Activated CD4-positive, alpha-beta memory T cell treated with anti-CD3 and anti-CD28 coated beads for 36 hours (primary cell): Measurements from ENCODE around the gene CIDEA. TPM values are rescaled to one million over a fixed set of nuclear protein-coding genes. Genes with fewer than 3 reads are reported as not detected.

Source experiments
- CTCF ChIA-PET: fragments of 350-600 bp; sonication (Branson Sonifier 250); formaldehyde crosslinking; loops from one replicate; lab custom pipeline; 2021; ENCODE audit warnings: antibody characterized with exemption, inconsistent platforms; lab: Charles Lee
- POLR2A ChIA-PET: fragments of 350-600 bp; sonication (Branson Sonifier 250); formaldehyde crosslinking; loops from one replicate; lab custom pipeline; 2021; ENCODE audit warnings: antibody characterized with exemption; lab: Charles Lee
- DNase-seq: peaks from one replicate; pipeline ENCODE4 v3.0.0-alpha.2; 2020
- H3K27ac Mint-ChIP-seq: one replicate; pipeline ENCODE4 v1.8.0; 2021; ENCODE audit warnings: mixed read lengths
- H3K27me3 Mint-ChIP-seq: one replicate; pipeline ENCODE4 v1.8.0; 2021; ENCODE audit warnings: mixed read lengths
- H3K36me3 Mint-ChIP-seq: one replicate; pipeline ENCODE4 v1.8.0; 2021; ENCODE audit warnings: mixed read lengths
- H3K4me1 Mint-ChIP-seq: one replicate; pipeline ENCODE4 v1.8.0; 2021; ENCODE audit warnings: low read depth, mixed read lengths
- H3K4me3 Mint-ChIP-seq: one replicate; pipeline ENCODE4 v1.8.0; 2021; ENCODE audit warnings: mild to moderate bottlenecking, mixed read lengths
- H3K9me3 Mint-ChIP-seq: one replicate; pipeline ENCODE4 v1.8.0; 2021; ENCODE audit warnings: mixed read lengths
- intact Hi-C: fragments of 100-400 bp; cut with micrococcal nuclease; formaldehyde crosslinking; loops from one replicate; pipeline ENCODE4 v1.15.1; 2023
- total RNA-seq, 2 experiments: library from RNA; stranded (reverse); gene quantifications; one replicate each; pipeline ENCODE4 v1.2.3, GENCODE V29; 2021

The CIDEA gene
- total RNA-seq, 2 experiments from 2014 or later: not detected

DNA sequence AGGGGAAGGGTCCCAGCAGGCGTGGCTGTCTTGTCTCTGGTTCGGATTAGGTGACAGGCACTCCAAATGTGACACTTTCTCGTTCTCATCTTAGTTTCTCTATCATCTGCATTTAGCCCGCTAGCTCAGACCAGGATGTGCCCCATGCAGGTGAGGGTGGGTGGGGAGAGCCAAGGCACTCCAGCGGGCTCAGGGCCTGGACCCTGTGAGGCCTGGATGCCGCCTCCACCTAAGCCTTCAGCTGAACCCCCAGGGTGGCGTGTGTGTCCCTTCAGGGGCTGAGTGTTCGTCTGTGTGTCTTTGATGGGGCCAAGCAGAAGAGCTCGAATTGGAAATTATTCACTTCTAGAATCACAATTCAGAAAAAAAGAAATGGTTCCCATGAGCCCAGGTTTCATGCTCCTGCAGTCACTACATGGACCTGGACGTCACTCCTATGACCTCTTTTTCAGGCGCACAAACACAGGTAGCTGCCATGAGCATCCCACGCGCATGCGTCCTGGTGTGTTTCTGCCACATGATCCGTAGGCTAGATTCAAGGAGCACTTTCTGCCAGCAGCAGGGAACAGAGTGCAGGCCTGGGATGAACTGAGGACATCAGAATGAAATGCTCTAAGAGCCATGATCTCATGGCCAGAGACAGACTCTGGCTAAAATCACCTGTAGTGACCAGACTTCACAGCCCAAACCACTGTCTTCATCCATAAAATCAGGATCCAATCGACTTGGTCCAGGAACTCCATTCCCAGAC is 25.8 kb downstream of the CIDEA start:
- intact Hi-C loops: no loop called here
- no peak for DNase-seq
- POLR2A ChIA-PET: no interaction called here
- H3K4me3 Mint-ChIP-seq: no peak overlapping the region
- H3K36me3 Mint-ChIP-seq: no peaks in the 10 kb centered on the region
- CTCF ChIA-PET: interaction anchor here (1.6 kb wide), 1 partner anchor 14 kb away, joined by 3 read pairs; no protein-coding TSS in a partner anchor
- no peak overlapping the region for H3K27ac Mint-ChIP-seq
- no peaks in the 10 kb centered on the region for H3K4me1 Mint-ChIP-seq
- H3K9me3 Mint-ChIP-seq: no peaks in the 10 kb centered on the region
- peaks cover 11% of the 10 kb centered on the region for H3K27me3 Mint-ChIP-seq

GRCh38 chr18:12281861-12282260 is 27.7 kb downstream of the CIDEA start:
- Mint-ChIP-seq H3K27ac (no peak overlapping the region), H3K27me3 (peaks cover 16% of the 10 kb centered on the region), H3K36me3 (no peaks in the 10 kb centered on the region), H3K4me1 (no peaks in the 10 kb centered on the region), H3K9me3 (no peaks in the 10 kb centered on the region), H3K4me3 (no peak overlapping the region)
- ChIA-PET POLR2A (no interaction called here), CTCF (interaction anchor here (4.7 kb wide), 1 partner anchor 10 kb away, joined by 25 read pairs; no protein-coding TSS in a partner anchor)
- intact Hi-C loops: no loop called here
- DNase-seq: no peak

- CTCF ChIA-PET: interaction anchor here (4.7 kb wide), 1 partner anchor 11 kb away, joined by 25 read pairs; no protein-coding TSS in a partner anchor
- no peaks in the 10 kb centered on the region for H3K36me3 Mint-ChIP-seq
- H3K9me3 Mint-ChIP-seq: no peaks in the 10 kb centered on the region
- H3K4me3 Mint-ChIP-seq: no peak overlapping the region
- peaks cover 18% of the 10 kb centered on the region for H3K27me3 Mint-ChIP-seq
- intact Hi-C loops: no loop called here
- no peaks in the 10 kb centered on the region for H3K4me1 Mint-ChIP-seq
- POLR2A ChIA-PET: no interaction called here
- DNase-seq: no peak
- H3K27ac Mint-ChIP-seq: no peak overlapping the region
Measured at GRCh38 chr18:12282442-12283039, 28.4 kb downstream of the CIDEA start.

DNA sequence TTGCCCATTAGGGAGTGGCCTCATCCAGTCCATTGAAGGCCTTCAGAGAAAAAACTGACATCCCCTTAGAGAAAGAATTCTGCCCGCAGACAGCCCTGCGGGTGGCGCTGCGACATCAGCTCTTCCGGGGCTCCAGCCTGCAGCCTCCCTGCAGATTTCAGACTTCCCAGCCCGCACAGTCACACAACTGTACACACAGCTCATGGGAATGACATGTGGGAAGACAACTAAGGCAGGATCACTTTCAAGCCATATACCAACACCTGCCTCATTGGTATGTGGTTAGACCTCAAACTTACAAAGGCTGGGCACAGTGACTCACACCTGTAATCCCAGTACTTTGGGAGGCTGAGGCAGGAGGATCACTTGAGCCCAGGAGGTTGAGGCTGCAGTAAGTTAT is 29.1 kb downstream of the CIDEA start:
- ChIA-PET POLR2A (no interaction called here), CTCF (interaction anchor here (4.7 kb wide), 1 partner anchor 12 kb away, joined by 25 read pairs; no protein-coding TSS in a partner anchor)
- Mint-ChIP-seq H3K27me3 (peaks cover 24% of the 10 kb centered on the region), H3K4me1 (peaks cover 2% of the 10 kb centered on the region), H3K27ac (no peak overlapping the region), H3K4me3 (no peak overlapping the region), H3K9me3 (no peaks in the 10 kb centered on the region), H3K36me3 (no peaks in the 10 kb centered on the region)
- DNase-seq: no peak
- intact Hi-C loops: no loop called here

DNA sequence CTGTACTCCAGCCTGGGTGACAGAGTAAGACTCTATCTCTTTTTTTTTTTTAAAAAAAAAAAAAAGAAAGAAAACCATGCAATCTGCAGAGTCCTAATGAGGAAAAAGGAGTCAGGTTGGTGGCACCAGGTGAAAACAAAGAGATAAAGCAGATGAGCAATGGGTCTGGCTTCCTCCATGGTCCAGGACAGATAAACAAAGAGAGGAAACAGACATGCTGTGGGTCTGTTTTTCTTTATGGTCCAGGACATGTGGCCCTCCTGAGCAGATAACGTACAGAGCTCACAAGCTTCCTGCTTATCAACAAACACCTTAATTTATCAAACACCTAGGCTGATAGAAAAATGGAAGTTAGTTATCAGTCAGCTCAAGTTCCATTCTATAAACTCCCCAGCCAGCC is 29.5 kb downstream of the CIDEA start:
- Mint-ChIP-seq H3K36me3 (no peaks in the 10 kb centered on the region), H3K27ac (no peak overlapping the region), H3K4me3 (no peak overlapping the region), H3K4me1 (peaks cover 2% of the 10 kb centered on the region), H3K9me3 (no peaks in the 10 kb centered on the region), H3K27me3 (peaks cover 28% of the 10 kb centered on the region)
- intact Hi-C loops: no loop called here
- ChIA-PET POLR2A (no interaction called here), CTCF (interaction anchor here (4.7 kb wide), 1 partner anchor 12 kb away, joined by 25 read pairs; no protein-coding TSS in a partner anchor)
- DNase-seq: no peak

DNA sequence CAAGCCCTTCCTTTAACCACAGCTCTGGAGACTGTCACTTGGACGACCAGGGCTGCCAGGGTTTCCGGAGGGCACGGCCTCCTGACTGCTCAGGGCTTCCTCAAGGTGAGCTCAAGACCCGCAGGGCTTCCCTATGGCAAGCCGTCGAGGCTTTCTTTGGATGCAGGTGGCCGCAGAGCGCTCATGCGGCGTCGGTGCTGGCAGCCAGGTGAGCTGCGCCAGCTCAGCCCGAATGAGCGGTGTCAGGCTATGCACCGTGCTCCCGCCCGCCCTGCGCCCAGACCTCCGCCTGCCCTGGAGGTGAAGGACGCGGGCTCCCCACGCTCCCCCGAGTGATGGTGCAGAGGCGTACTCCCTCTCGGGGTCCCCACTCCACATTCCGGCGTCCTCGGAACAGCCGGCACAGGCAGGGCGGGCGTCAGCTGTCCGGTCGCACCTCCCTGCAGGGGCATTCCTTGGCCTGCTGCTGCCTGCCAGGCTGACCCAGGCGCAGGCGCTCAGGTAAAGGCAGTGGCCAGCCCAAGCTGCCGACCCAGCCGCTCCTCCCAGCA is 33.0 kb downstream of the CIDEA start:
- Mint-ChIP-seq H3K4me3 (no peak overlapping the region), H3K36me3 (no peaks in the 10 kb centered on the region), H3K27ac (no peak overlapping the region), H3K4me1 (peaks cover 2% of the 10 kb centered on the region), H3K9me3 (no peaks in the 10 kb centered on the region), H3K27me3 (peaks cover 48% of the 10 kb centered on the region)
- ChIA-PET CTCF (interaction anchor here (1.2 kb wide), 1 partner anchor 15 kb away, joined by 4 read pairs; no protein-coding TSS in a partner anchor), POLR2A (no interaction called here)
- no peak for DNase-seq
- intact Hi-C loops: no loop called here

DNA sequence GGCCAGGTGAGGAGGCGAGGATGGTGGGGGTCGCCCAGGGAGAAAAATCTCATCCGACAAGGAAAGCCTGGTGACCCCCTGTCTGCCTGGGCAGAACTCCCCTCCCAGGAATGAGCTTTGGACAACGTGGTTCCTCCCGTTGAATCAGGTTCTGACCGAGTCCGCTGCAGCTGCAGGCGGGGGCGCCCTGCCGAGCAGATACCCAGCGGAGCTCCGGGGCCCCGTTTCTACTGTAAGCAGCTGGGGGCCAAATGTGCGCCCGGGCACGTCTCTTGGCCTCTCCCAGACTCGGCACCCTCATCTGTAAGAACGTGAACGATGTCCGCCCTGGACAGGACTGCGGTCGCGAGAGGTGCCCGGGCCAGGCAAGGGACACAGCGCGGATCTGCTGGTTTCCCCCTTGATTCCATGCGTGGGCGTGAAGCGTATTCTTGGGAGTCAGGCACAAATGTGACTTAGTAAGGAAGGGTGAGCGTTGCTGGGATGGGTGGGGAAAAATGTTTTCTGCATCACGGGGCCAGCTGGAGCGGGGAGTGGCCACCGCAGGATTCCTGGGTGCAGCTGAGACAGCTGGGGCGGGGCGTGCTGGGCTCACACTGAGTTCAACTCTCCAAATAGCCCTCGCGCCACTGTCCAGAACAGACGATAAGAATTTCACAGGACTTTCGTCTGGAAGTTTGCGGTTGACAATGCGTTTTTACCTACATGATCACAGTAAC is 33.7 kb downstream of the CIDEA start:
- no peak overlapping the region for H3K27ac Mint-ChIP-seq
- H3K4me3 Mint-ChIP-seq: no peak overlapping the region
- peaks cover 2% of the 10 kb centered on the region for H3K4me1 Mint-ChIP-seq
- CTCF ChIA-PET: interaction anchor here (1.2 to 1.7 kb wide), 2 partner anchors 16 kb away, joined by 4 to 6 read pairs; no protein-coding TSS in a partner anchor
- no peaks in the 10 kb centered on the region for H3K9me3 Mint-ChIP-seq
- intact Hi-C loops: no loop called here
- H3K36me3 Mint-ChIP-seq: no peaks in the 10 kb centered on the region
- H3K27me3 Mint-ChIP-seq: peaks cover 45% of the 10 kb centered on the region
- DNase-seq: no peak
- POLR2A ChIA-PET: no interaction called here

GRCh38 chr18:12288403-12288755 is 34.2 kb downstream of the CIDEA start:
- Mint-ChIP-seq H3K9me3 (no peaks in the 10 kb centered on the region), H3K27ac (no peak overlapping the region), H3K4me3 (no peak overlapping the region), H3K4me1 (peaks cover 2% of the 10 kb centered on the region), H3K36me3 (no peaks in the 10 kb centered on the region), H3K27me3 (peaks cover 43% of the 10 kb centered on the region)
- POLR2A ChIA-PET: no interaction called here
- CTCF ChIA-PET: interaction anchor here (1.7 kb wide), 1 partner anchor 16 kb away, joined by 6 read pairs; no protein-coding TSS in a partner anchor
- DNase-seq: no peak
- intact Hi-C loops: no loop called here

GRCh38 chr18:12290086-12290485 is 35.9 kb downstream of the CIDEA start:
- H3K27ac Mint-ChIP-seq: no peak overlapping the region
- POLR2A ChIA-PET: no interaction called here
- H3K27me3 Mint-ChIP-seq: peaks cover 49% of the 10 kb centered on the region
- peaks cover 2% of the 10 kb centered on the region for H3K4me1 Mint-ChIP-seq
- CTCF ChIA-PET: no interaction called here
- H3K4me3 Mint-ChIP-seq: no peak overlapping the region
- no peaks in the 10 kb centered on the region for H3K9me3 Mint-ChIP-seq
- intact Hi-C loops: no loop called here
- DNase-seq: no peak
- H3K36me3 Mint-ChIP-seq: no peaks in the 10 kb centered on the region

- no peak overlapping the region for H3K27ac Mint-ChIP-seq
- peaks cover 2% of the 10 kb centered on the region for H3K4me1 Mint-ChIP-seq
- no peaks in the 10 kb centered on the region for H3K36me3 Mint-ChIP-seq
- intact Hi-C loops: no loop called here
- no peak overlapping the region for H3K4me3 Mint-ChIP-seq
- no peaks in the 10 kb centered on the region for H3K9me3 Mint-ChIP-seq
- DNase-seq: no peak
- peaks cover 46% of the 10 kb centered on the region for H3K27me3 Mint-ChIP-seq
- ChIA-PET CTCF (interaction anchor here (0.9 kb wide), 1 partner anchor 19 kb away, joined by 3 read pairs; no protein-coding TSS in a partner anchor), POLR2A (no interaction called here)
Measured at GRCh38 chr18:12291161-12291560, 37.0 kb downstream of the CIDEA start.

- no peak overlapping the region for H3K27ac Mint-ChIP-seq
- POLR2A ChIA-PET: no interaction called here
- DNase-seq: no peak
- CTCF ChIA-PET: interaction anchor here (0.9 kb wide), 1 partner anchor 20 kb away, joined by 3 read pairs; no protein-coding TSS in a partner anchor
- H3K9me3 Mint-ChIP-seq: no peaks in the 10 kb centered on the region
- peaks cover 46% of the 10 kb centered on the region for H3K27me3 Mint-ChIP-seq
- H3K4me3 Mint-ChIP-seq: no peak overlapping the region
- no peaks in the 10 kb centered on the region for H3K36me3 Mint-ChIP-seq
- intact Hi-C loops: no loop called here
- peaks cover 2% of the 10 kb centered on the region for H3K4me1 Mint-ChIP-seq
Measured at GRCh38 chr18:12291690-12292089, 37.5 kb downstream of the CIDEA start.

- CTCF ChIA-PET: no interaction called here
- POLR2A ChIA-PET: no interaction called here
Measured at GRCh38 chr18:12293831-12294230, 39.7 kb downstream of the CIDEA start.

More at GRCh38 chr18:12293831-12294230, 39.7 kb downstream of the CIDEA start:
- Mint-ChIP-seq H3K36me3 (no peaks in the 10 kb centered on the region), H3K27ac (no peak overlapping the region), H3K27me3 (peaks cover 35% of the 10 kb centered on the region), H3K4me1 (no peaks in the 10 kb centered on the region), H3K9me3 (no peaks in the 10 kb centered on the region), H3K4me3 (no peak overlapping the region)
- intact Hi-C loops: no loop called here
- DNase-seq: no peak
